Measurements from ENCODE around the gene MSLN.

GRCh38 chr16:782258-782657, 21.7 kb downstream of the MSLN start:
- TF ChIP-seq, protein P1, sequence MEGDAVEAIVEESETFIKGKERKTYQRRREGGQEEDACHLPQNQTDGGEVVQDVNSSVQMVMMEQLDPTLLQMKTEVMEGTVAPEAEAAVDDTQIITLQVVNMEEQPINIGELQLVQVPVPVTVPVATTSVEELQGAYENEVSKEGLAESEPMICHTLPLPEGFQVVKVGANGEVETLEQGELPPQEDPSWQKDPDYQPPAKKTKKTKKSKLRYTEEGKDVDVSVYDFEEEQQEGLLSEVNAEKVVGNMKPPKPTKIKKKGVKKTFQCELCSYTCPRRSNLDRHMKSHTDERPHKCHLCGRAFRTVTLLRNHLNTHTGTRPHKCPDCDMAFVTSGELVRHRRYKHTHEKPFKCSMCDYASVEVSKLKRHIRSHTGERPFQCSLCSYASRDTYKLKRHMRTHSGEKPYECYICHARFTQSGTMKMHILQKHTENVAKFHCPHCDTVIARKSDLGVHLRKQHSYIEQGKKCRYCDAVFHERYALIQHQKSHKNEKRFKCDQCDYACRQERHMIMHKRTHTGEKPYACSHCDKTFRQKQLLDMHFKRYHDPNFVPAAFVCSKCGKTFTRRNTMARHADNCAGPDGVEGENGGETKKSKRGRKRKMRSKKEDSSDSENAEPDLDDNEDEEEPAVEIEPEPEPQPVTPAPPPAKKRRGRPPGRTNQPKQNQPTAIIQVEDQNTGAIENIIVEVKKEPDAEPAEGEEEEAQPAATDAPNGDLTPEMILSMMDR (IDR thresholded peaks at IDR 0.05): no peak
- TF ChIP-seq POLR2A (IDR thresholded peaks at IDR 0.05) (no peak), POLR2AphosphoS5 (IDR thresholded peaks at IDR 0.05) (no peak), EP300 (IDR thresholded peaks at IDR 0.05) (no peak)
